Activated T-helper 9 cell treated with anti-CD3 and anti-CD28 coated beads, Interleukin-2, amount 50 U/mL, for 16 hours (primary cell): ENCODE data around the gene WASHC4.

ENCODE experiments used
- DNase-seq: peaks from one replicate; pipeline ENCODE4 v3.0.0-alpha.2; 2020; ENCODE audit warnings: low read depth

Gene WASHC4

DNA sequence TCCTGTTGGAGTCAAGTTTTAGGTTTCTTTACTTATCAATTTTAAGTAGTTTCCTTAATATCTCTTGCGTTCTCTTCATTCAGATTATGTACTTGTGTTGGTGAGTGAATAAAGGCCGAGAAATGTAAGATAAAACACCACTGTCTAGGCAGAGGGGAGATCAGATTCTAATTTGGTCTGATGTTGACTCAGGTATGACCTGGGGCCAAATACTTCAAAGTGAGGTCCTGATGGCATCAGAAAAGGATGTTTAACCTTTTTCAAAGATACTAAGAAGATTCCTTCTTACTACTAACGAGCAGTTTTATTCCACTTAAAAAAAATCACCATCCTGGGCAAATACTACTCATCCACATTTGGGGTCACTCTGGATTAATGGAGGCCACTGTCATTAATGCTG is 101.6 kb downstream of the WASHC4 start:
- DNase-seq = no peak

- no peak for DNase-seq
Measured at GRCh38 chr12:105212438-105212837, 104.9 kb downstream of the WASHC4 start.

DNA sequence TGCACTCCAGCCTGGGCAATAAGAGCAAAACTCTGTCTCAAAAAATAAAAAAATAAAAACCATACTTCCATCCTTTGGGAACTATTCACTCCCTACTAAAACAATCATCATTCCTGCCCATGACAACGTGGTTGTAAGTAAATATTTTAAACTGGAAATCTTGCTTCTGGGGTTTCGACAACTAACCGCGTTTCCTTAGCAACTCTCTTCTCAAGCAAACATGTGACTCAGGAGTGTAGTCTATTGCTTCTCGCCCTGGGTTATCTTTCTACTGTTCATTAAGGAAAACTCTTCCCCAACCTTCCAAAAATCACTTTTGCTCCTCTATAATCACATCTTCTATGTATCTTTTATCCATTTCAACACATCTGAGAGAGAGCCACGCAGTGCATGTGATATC is 106.6 kb downstream of the WASHC4 start:
- DNase-seq = no peak

DNA sequence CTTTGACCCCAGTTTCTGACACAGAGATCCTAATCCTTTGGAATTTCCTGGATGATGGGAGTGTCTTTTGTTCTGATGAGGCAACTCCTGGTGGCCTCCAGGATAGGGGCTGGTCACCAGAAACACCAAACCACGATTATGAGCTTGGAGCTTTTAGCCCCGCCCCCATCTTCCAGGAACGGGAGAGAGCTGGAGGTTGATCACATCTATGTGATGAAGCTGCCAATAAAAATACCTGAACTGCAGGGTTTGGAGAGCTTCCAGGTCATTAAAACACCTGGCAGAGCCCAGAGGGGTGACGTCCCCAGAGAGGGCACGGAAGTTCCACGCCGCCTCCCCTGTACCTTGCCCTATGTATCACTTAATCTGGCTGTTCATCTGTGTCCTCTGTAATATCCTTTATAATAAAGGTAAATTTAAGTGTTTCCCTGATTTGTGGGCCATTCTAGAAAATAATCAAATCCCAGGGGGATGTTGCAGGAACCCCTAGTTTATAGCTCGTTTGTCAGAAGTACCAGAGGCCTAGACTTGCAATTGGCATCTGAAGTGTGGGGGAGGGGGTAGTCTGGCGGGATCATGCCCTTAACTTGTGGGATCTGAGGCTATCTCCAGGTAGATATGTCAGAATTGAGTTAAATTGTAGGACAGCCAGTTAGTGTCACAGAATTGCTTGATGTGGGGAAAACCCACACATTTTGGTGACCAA is 107.3 kb downstream of the WASHC4 start:
- no peak for DNase-seq

GRCh38 chr12:105218434-105218833 is 110.9 kb downstream of the WASHC4 start:
- DNase-seq = no peak
